IMR-90 (cell line): Measurements from ENCODE around the gene HSD17B14. TPM values are rescaled to one million over a fixed set of nuclear protein-coding genes. Genes with fewer than 3 reads are reported as not detected.

Experiments used
- ATAC-seq: fragments of 200-7000 bp; cut with Tn5 transposase; 2 replicates; pipeline ENCODE4 v1.9.1; 2020; ENCODE audit warnings: low read depth, mild to moderate bottlenecking, moderate library complexity
- BruUV-seq: library from RNA; stranded (reverse); fragments of 400-500 nt; replicated peaks from 2 replicates; lab custom pipeline; 2021; lab: Mats Ljungman, UMichigan
- CTCF ChIA-PET: fragments of 300-600 bp; formaldehyde crosslinking; extraction: SDS; loops from one replicate; lab custom pipeline; 2021; ENCODE audit warnings: antibody characterized with exemption; lab: Yijun Ruan, JAX
- POLR2A ChIA-PET: fragments of 300-600 bp; sonication (Branson Sonifier 250); formaldehyde crosslinking; loops from one replicate; lab custom pipeline; 2022; ENCODE audit warnings: antibody characterized with exemption; ENCODE audit not compliant: unreplicated experiment; lab: Charles Lee
- DNase-seq: peaks from one replicate; pipeline ENCODE4 v3.0.0; 2013
- H2AFZ ChIP-seq: replicated peaks from 2 replicates; pipeline ENCODE3; 2013; ENCODE audit warnings: low read length, mild to moderate bottlenecking; ENCODE audit not compliant: poor library complexity
- H2AK5ac ChIP-seq: 2 replicates; pipeline ENCODE4 v1.6.1; 2013; ENCODE audit warnings: low read depth, low read length, inconsistent platforms
- H2AK9ac ChIP-seq: replicated peaks from 2 replicates; pipeline ENCODE3; 2013; ENCODE audit warnings: mild to moderate bottlenecking, low read depth, low read length, moderate library complexity; ENCODE audit not compliant: poor library complexity
- H2BK120ac ChIP-seq: 2 replicates; pipeline ENCODE4 v1.6.1; 2013; ENCODE audit warnings: low read depth, low read length, inconsistent platforms
- H2BK15ac ChIP-seq: 3 replicates; pipeline ENCODE4 v1.6.1; 2013; ENCODE audit warnings: low read depth, low read length, inconsistent platforms
- H2BK20ac ChIP-seq: 2 replicates; pipeline ENCODE4 v1.6.1; 2013; ENCODE audit warnings: low read depth, mild to moderate bottlenecking, inconsistent platforms, low read length, moderate library complexity
- H2BK5ac ChIP-seq: 2 replicates; pipeline ENCODE4 v1.6.1; 2013; ENCODE audit warnings: mild to moderate bottlenecking, low read depth, low read length, inconsistent platforms; ENCODE audit not compliant: poor library complexity, severe bottlenecking
- H3K14ac ChIP-seq: replicated peaks from 2 replicates; pipeline ENCODE4 v1.6.1; 2013; ENCODE audit warnings: low read depth, low read length, inconsistent platforms
- H3K18ac ChIP-seq: 2 replicates; pipeline ENCODE4 v1.6.1; 2013; ENCODE audit warnings: low read depth, low read length, control low read depth
- H3K23ac ChIP-seq: 2 replicates; pipeline ENCODE4 v1.6.1; 2013; ENCODE audit warnings: low read depth, low read length, inconsistent platforms
- H3K27ac ChIP-seq: 2 replicates; pipeline ENCODE4 v1.5.1; 2013; ENCODE audit warnings: mild to moderate bottlenecking, control low read depth, low read length; ENCODE audit not compliant: insufficient read depth
- H3K27me3 ChIP-seq: 2 replicates; pipeline ENCODE4 v1.6.1; 2013; ENCODE audit warnings: low read length; ENCODE audit not compliant: control insufficient read depth, insufficient read depth
- H3K36me3 ChIP-seq: 2 replicates; pipeline ENCODE4 v1.6.1; 2013; ENCODE audit warnings: low read length, mixed read lengths; ENCODE audit not compliant: control insufficient read depth, insufficient read depth
- H3K4ac ChIP-seq: 2 replicates; pipeline ENCODE4 v1.6.1; 2013; ENCODE audit warnings: low read depth, low read length, inconsistent platforms
- H3K4me1 ChIP-seq: 2 replicates; pipeline ENCODE4 v1.6.1; 2013; ENCODE audit warnings: low read length, mixed read lengths; ENCODE audit not compliant: control insufficient read depth, insufficient read depth
- H3K4me2 ChIP-seq: 2 replicates; pipeline ENCODE4 v1.6.1; 2013; ENCODE audit warnings: low read depth, mild to moderate bottlenecking, control low read depth, low read length, moderate library complexity
- H3K4me3 ChIP-seq: 2 replicates; pipeline ENCODE4 v1.5.1; 2013; ENCODE audit warnings: low read depth, mild to moderate bottlenecking, control low read depth, low read length, moderate library complexity; ENCODE audit not compliant: insufficient read depth
- H3K56ac ChIP-seq: 2 replicates; pipeline ENCODE4 v1.6.1; 2013; ENCODE audit warnings: low read length, inconsistent platforms; ENCODE audit not compliant: insufficient read depth; ENCODE audit errors: extremely low read depth
- H3K79me1 ChIP-seq, 2 experiments: 2 replicates each; pipeline ENCODE4 v1.6.1; 2013; ENCODE audit warnings: low read length in 2 of 2, inconsistent platforms in 1 of 2, low read depth in 1 of 2
- H3K9ac ChIP-seq: 2 replicates; pipeline ENCODE4 v1.6.1; 2013; ENCODE audit warnings: low read depth, low read length, control low read depth
- H3K9me1 ChIP-seq: 2 replicates; pipeline ENCODE4 v1.6.1; 2013; ENCODE audit warnings: low read length, inconsistent platforms; ENCODE audit not compliant: insufficient read depth
- H3K9me3 ChIP-seq: 2 replicates; pipeline ENCODE4 v1.6.1; 2013; ENCODE audit warnings: low read length; ENCODE audit not compliant: control insufficient read depth, insufficient read depth
- H4K20me1 ChIP-seq: 2 replicates; pipeline ENCODE4 v1.6.1; 2013; ENCODE audit warnings: low read length, inconsistent platforms; ENCODE audit not compliant: insufficient read depth
- H4K5ac ChIP-seq: 2 replicates; pipeline ENCODE4 v1.6.1; 2013; ENCODE audit warnings: mild to moderate bottlenecking, low read depth, low read length, control low read depth
- H4K8ac ChIP-seq, 2 experiments: 2 replicates each; pipeline ENCODE4 v1.6.1; 2013; ENCODE audit warnings: low read depth in 2 of 2, low read length in 2 of 2, control low read depth in 1 of 2, inconsistent platforms in 1 of 2
- H4K91ac ChIP-seq: 2 replicates; pipeline ENCODE4 v1.6.1; 2013; ENCODE audit warnings: low read depth, low read length, inconsistent platforms; ENCODE audit not compliant: insufficient read depth
- BHLHE40 ChIP-seq: fragments of 150-350 bp; IDR thresholded peaks from 2 replicates; pipeline ENCODE4 v1.6.1; 2016; ENCODE audit warnings: mild to moderate bottlenecking, low read depth, low read length
- CEBPB ChIP-seq: IDR thresholded peaks from 2 replicates; pipeline ENCODE4 v1.6.1; 2012; ENCODE audit warnings: low read depth, low read length, improper control_type of control experiment
- CHD1 ChIP-seq: IDR thresholded peaks from 2 replicates; pipeline ENCODE4 v1.6.1; 2012; ENCODE audit warnings: low read depth, low read length, improper control_type of control experiment
- CTCF ChIP-seq: conservative IDR thresholded peaks from 2 replicates; pipeline ENCODE4 v1.5.1; 2012; ENCODE audit warnings: mild to moderate bottlenecking, low read depth, low read length, improper control_type of control experiment
- ELK1 ChIP-seq: fragments of 150-350 bp; IDR thresholded peaks from 2 replicates; pipeline ENCODE4 v1.6.1; 2016; ENCODE audit warnings: low read depth, mild to moderate bottlenecking, low read length, moderate library complexity, borderline replicate concordance
- FOS ChIP-seq: fragments of 150-350 bp; IDR thresholded peaks from 2 replicates; pipeline ENCODE4 v1.6.1; 2016; ENCODE audit warnings: low read depth, low read length
- MAZ ChIP-seq: IDR thresholded peaks from 2 replicates; pipeline ENCODE4 v1.6.1; 2012; ENCODE audit warnings: low read depth, mild to moderate bottlenecking, low read length, improper control_type of control experiment, moderate library complexity, borderline replicate concordance
- MXI1 ChIP-seq: IDR thresholded peaks from 2 replicates; pipeline ENCODE4 v1.6.1; 2012; ENCODE audit warnings: low read depth, mild to moderate bottlenecking, low read length, moderate library complexity, borderline replicate concordance
- POLR2A ChIP-seq: IDR thresholded peaks from 2 replicates; pipeline ENCODE4 v1.6.1; 2012; ENCODE audit warnings: mild to moderate bottlenecking, low read depth, low read length
- RCOR1 ChIP-seq: IDR thresholded peaks from 2 replicates; pipeline ENCODE4 v1.6.1; 2012; ENCODE audit warnings: mild to moderate bottlenecking, low read length, improper control_type of control experiment; ENCODE audit not compliant: insufficient replicate concordance
- WGBS, 2 experiments: methylation state at CpG; one replicate each; pipeline versions ENCODE4 v1.1.5 to v1.1.7; 2013; ENCODE audit warnings: missing lambda C conversion rate in 2 of 2; ENCODE audit not compliant: insufficient read length in 1 of 2; ENCODE audit errors: extremely low coverage in 2 of 2; 5-methylcytosine and 5-hydroxymethylcytosine counted together
- dilution Hi-C: fragments of 300-500 bp; cut with HindIII; formaldehyde crosslinking; loops from one replicate; pipeline ENCODE4 v1.14.3; 2018; ENCODE audit warnings: low sequenced_read_pairs; ENCODE audit not compliant: unreplicated experiment
- in situ Hi-C: fragments of 300-500 bp; cut with MboI; formaldehyde crosslinking; loops from 3 replicates; pipeline ENCODE4 v1.14.3; 2019; ENCODE audit warnings: low sequenced_read_pairs, inconsistent platforms, mixed read lengths
- intact Hi-C: fragments of 100-400 bp; cut with micrococcal nuclease; formaldehyde crosslinking; loops from 2 replicates; pipeline ENCODE4 v1.10.0; 2022
- polyA plus RNA-seq, 3 experiments: library from polyadenylated mRNA; depleted of rRNA; stranded (reverse); fragments of >200 nt; gene quantifications; 2 replicates each; pipeline ENCODE4 v1.2.3, GENCODE V29; 2012; ENCODE audit warnings: low replicate concordance in 1 of 3
- total RNA-seq: library from RNA; depleted of rRNA; stranded (reverse); fragments of >200 nt; gene quantifications from 2 replicates; pipeline ENCODE4 v1.2.3, GENCODE V29; 2012

The HSD17B14 gene
- total and polyA plus RNA-seq, 2 of the 4 experiments (the other 2 are of a cell fraction) = 0.54 to 4.5 TPM

GRCh38 chr19:48874303-48875135, 38.2 kb upstream of the HSD17B14 start:
- POLR2A ChIA-PET = interaction anchor here (0.5 to 1.0 kb wide), 5 partner anchors 18 to 1446 kb away, joined by 3 to 7 read pairs (median 3); partner anchors contain the start of gene GYS1
- intact Hi-C loops (loop anchor here (2.0 kb wide), 1 partner anchor 90 kb away; the partner anchor contains the start of gene FTL), dilution Hi-C loops (no loop called here)

More at GRCh38 chr19:48874303-48875135, 38.2 kb upstream of the HSD17B14 start:
- in situ Hi-C loops = no loop called here
- Histone ChIP-seq H3K9ac (peak overlapping the region; percentile 86), H2BK20ac (peak overlapping the region; percentile 4; the same call in 1 of the 2 replicates), H3K4me2 (peak overlapping the region; percentile 99), H2BK15ac (peak overlapping the region; percentile 74; the same call in 2 of the 3 replicates), H3K18ac (peak overlapping the region; percentile 67), H2AK5ac (peak overlapping the region; percentile 92), H3K27me3 (no peaks in the 10 kb centered on the region), H3K36me3 (peaks cover 40% of the 10 kb centered on the region), H4K5ac (peak overlapping the region; percentile 45; the same call in 1 of the 2 replicates), H4K20me1 (peaks cover 68% of the 10 kb centered on the region), H3K79me1 (peaks cover 0 to 57% of the 10 kb centered on the region in 2 experiments; a peak in 3 of 4 replicates), H4K8ac (peak overlapping the region; percentile 46 to 80), H4K91ac (peak overlapping the region; percentile 67), H3K9me3 (no peaks in the 10 kb centered on the region), H3K56ac (peak overlapping the region; percentile 98), H2BK5ac (peak overlapping the region; percentile 93), H2BK120ac (peak overlapping the region; percentile 88), H3K14ac (peak overlapping the region; percentile 92), H2AK9ac (peak overlapping the region; percentile 96), H3K4me1 (peaks cover 6% of the 10 kb centered on the region; the same call in 1 of the 2 replicates), H3K4ac (peak overlapping the region; percentile 96), H3K27ac (peak overlapping the region; percentile 92), H3K4me3 (peak overlapping the region; percentile 71), H2AFZ (peak overlapping the region; percentile 56), H3K9me1 (0 out of 2 replicates have a peak, but pooled peaks cover 3% of the 10 kb centered on the region), H3K23ac (peak overlapping the region; percentile 99)
- no CpG with 5 or more reads among the region's 17 CpGs for WGBS, 2 experiments
- TF ChIP-seq FOS (peak; percentile 33; the same call in 1 of the 2 replicates), POLR2A (peak; percentile 72), RCOR1 (no peak), BHLHE40 (0 out of 2 replicates have a peak, but pooled peaks have one; percentile 39), CEBPB (no peak), MAZ (0 out of 2 replicates have a peak, but pooled peaks have one; percentile 5), MXI1 (no peak), CTCF (no peak), ELK1 (no peak), CHD1 (peak; percentile 98)
- DNase-seq (peak; percentile 80), ATAC-seq (no peak)
- no TSS peak for BruUV-seq
- CTCF ChIA-PET = no interaction called here
